Endodermal cell (in vitro differentiated cells): Measurements from ENCODE around the gene SCIN. TPM values are rescaled to one million over a fixed set of nuclear protein-coding genes. Genes with fewer than 3 reads are reported as not detected.
"Not testable (repeated sequence)": the region's sequence is repeated elsewhere in the genome, so short reads cannot be mapped to it uniquely, and the experiment has no call there.

Experiments
- DNase-seq: peaks from one replicate; pipeline ENCODE4 v3.0.0-alpha.2; 2017
- H3K27ac ChIP-seq: 2 replicates; pipeline ENCODE4 v1.5.1; 2013; ENCODE audit warnings: mild to moderate bottlenecking, low read depth, low read length, moderate library complexity
- H3K27me3 ChIP-seq: 2 replicates; pipeline ENCODE4 v1.6.1; 2013; ENCODE audit warnings: mild to moderate bottlenecking, low read length, moderate library complexity; ENCODE audit not compliant: insufficient read depth, control insufficient read depth, poor library complexity, severe bottlenecking
- H3K36me3 ChIP-seq: 2 replicates; pipeline ENCODE4 v1.7.0; 2013; ENCODE audit warnings: mild to moderate bottlenecking, low read length, moderate library complexity; ENCODE audit not compliant: control insufficient read depth, insufficient read depth
- H3K4me1 ChIP-seq: one replicate; pipeline ENCODE4 v1.7.0; 2013; ENCODE audit warnings: low read length; ENCODE audit not compliant: control insufficient read depth, insufficient read depth
- H3K4me3 ChIP-seq: 2 replicates; pipeline ENCODE4 v1.5.1; 2013; ENCODE audit warnings: mild to moderate bottlenecking, low read length, moderate library complexity
- H3K9ac ChIP-seq: 2 replicates; pipeline ENCODE4 v1.6.1; 2013; ENCODE audit warnings: mild to moderate bottlenecking, low read length, moderate library complexity; ENCODE audit not compliant: poor library complexity, severe bottlenecking; ENCODE audit errors: extremely low read depth
- H3K9me3 ChIP-seq: 2 replicates; pipeline ENCODE4 v1.6.1; 2013; ENCODE audit warnings: mild to moderate bottlenecking, low read length, moderate library complexity; ENCODE audit not compliant: control insufficient read depth
- H3K27ac Mint-ChIP-seq: 2 replicates; pipeline ENCODE4 v1.8.0; 2020; ENCODE audit warnings: mixed read lengths
- H3K27me3 Mint-ChIP-seq: 2 replicates; pipeline ENCODE4 v1.8.0; 2021; ENCODE audit warnings: mild to moderate bottlenecking, mixed read lengths; ENCODE audit not compliant: insufficient read depth
- H3K36me3 Mint-ChIP-seq: 2 replicates; pipeline ENCODE4 v1.8.0; 2020; ENCODE audit warnings: low read depth, mixed read lengths
- H3K4me1 Mint-ChIP-seq: 2 replicates; pipeline ENCODE4 v1.8.0; 2020; ENCODE audit warnings: mixed read lengths
- H3K4me3 Mint-ChIP-seq: 2 replicates; pipeline ENCODE4 v1.8.0; 2020; ENCODE audit warnings: mild to moderate bottlenecking, moderate library complexity, mixed read lengths
- H3K9me3 Mint-ChIP-seq: 2 replicates; pipeline ENCODE4 v1.8.0; 2020; ENCODE audit warnings: mild to moderate bottlenecking, mixed read lengths
- CTCF ChIP-seq: fragments of 200-600 bp; sonication (generic); conservative IDR thresholded peaks from 2 replicates; pipeline ENCODE4 v1.5.0; 2021; ENCODE audit warnings: antibody characterized with exemption, mild to moderate bottlenecking
- WGBS, 2 experiments: methylation state at CpG; one replicate each; pipeline versions ENCODE4 v1.1.5 to v1.1.7; 2013; ENCODE audit warnings: missing lambda C conversion rate in 2 of 2, mixed read lengths in 1 of 2; ENCODE audit not compliant: insufficient coverage in 1 of 2, insufficient read length in 1 of 2; 5-methylcytosine and 5-hydroxymethylcytosine counted together
- total RNA-seq, 2 donors: library from RNA; stranded (reverse); fragmentation: NEBNext Ultra II Directional in 1 of 2; extraction: Animal tissue kit (Norgen Biotek cat#: 25700) in 1 of 2; gene quantifications; 2 replicates in 1 of 2; 3 replicates in 1 of 2; pipeline ENCODE4 v1.2.1, GENCODE V29; 2021

The SCIN gene
- total RNA-seq, 2 donors from 2014 or later, result 0.15 TPM; not detected in 1

DNA sequence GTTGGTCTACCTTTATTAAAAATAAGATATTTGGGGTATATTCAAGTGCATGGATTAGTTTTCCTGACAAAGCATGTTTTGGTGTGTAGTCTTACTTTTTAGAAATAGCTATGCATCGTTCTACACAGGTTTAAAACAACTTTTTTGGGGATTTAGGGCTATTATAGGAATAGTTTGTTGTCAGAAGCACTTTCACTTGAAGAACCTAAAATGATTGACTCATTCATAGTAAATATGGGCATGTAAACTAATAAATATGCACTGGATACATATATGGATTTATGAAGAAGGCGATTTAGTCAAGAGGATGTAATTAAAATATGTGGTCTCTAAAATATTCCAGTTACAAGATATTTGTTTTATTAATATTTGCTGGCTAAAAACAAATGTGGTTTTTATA is 118.9 kb downstream of the SCIN start:
- H3K27ac Mint-ChIP-seq, result no peak overlapping the region
- WGBS, 2 experiments, result 50 to 53% methylated on average over 1 to 2 of the region's 2 CpGs
- H3K36me3 ChIP-seq, result no peaks in the 10 kb centered on the region
- no peak overlapping the region for H3K27ac ChIP-seq
- no peaks in the 10 kb centered on the region for H3K9me3 Mint-ChIP-seq
- H3K36me3 Mint-ChIP-seq, result peaks cover 5% of the 10 kb centered on the region
- peak overlapping the region; percentile 2 for H3K9ac ChIP-seq
- H3K27me3 ChIP-seq, result no peaks in the 10 kb centered on the region
- H3K4me3 ChIP-seq, result peak overlapping the region; percentile 94
- TF ChIP-seq CTCF, result no peak
- H3K4me3 Mint-ChIP-seq, result peak overlapping the region; percentile 76
- H3K27me3 Mint-ChIP-seq, result no peaks in the 10 kb centered on the region
- DNase-seq, result no peak
- H3K4me1 ChIP-seq, result peaks cover 2% of the 10 kb centered on the region
- no peaks in the 10 kb centered on the region for H3K9me3 ChIP-seq
- peaks cover 24% of the 10 kb centered on the region for H3K4me1 Mint-ChIP-seq

GRCh38 chr7:12690041-12690878 is 119.7 kb downstream of the SCIN start:
- DNase-seq, result no peak
- H3K9me3 Mint-ChIP-seq, result no peaks in the 10 kb centered on the region
- Histone ChIP-seq H3K27ac (no peak overlapping the region), H3K36me3 (no peaks in the 10 kb centered on the region), H3K9ac (peak overlapping the region; percentile 2), H3K27me3 (no peaks in the 10 kb centered on the region), H3K4me3 (peak overlapping the region; percentile 94), H3K4me1 (peaks cover 2% of the 10 kb centered on the region), H3K9me3 (no peaks in the 10 kb centered on the region)
- peaks cover 26% of the 10 kb centered on the region for H3K4me1 Mint-ChIP-seq
- peaks cover 5% of the 10 kb centered on the region for H3K36me3 Mint-ChIP-seq
- H3K4me3 Mint-ChIP-seq, result peak overlapping the region; percentile 76
- no peak overlapping the region for H3K27ac Mint-ChIP-seq
- no peaks in the 10 kb centered on the region for H3K27me3 Mint-ChIP-seq
- 100% methylated on average over 1 of the region's 1 CpG for WGBS, 2 experiments
- TF ChIP-seq CTCF, result no peak

DNA sequence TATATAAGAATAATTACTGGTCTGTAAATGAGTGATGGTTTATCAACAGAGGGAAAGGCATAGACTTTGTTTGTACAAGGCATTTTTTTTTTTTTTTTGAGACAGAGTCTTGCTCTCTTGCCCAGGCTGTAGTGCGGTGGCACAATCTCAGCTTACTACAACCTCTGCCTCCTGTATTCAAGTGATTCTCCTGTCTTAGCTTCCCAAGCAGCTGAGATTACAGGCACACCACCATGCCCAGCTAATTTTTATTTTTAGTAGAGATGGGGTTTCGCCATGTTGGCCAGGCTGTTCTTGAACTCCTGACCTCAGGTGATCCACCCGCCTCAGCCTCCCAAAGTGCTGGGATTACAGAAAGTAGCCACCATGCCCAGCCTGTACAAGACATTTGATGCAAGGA is 120.9 kb downstream of the SCIN start:
- 100% methylated on average over 2 to 3 of the region's 3 CpGs for WGBS, 2 experiments
- H3K9me3 ChIP-seq, H3K36me3 Mint-ChIP-seq, H3K4me3 ChIP-seq, DNase-seq, H3K27me3 Mint-ChIP-seq, H3K27ac ChIP-seq, H3K27me3 ChIP-seq, H3K9ac ChIP-seq, H3K9me3 Mint-ChIP-seq, H3K27ac Mint-ChIP-seq, H3K36me3 ChIP-seq, H3K4me1 ChIP-seq, H3K4me3 Mint-ChIP-seq: not testable (repeated sequence)
- peaks cover 20% of the 10 kb centered on the region for H3K4me1 Mint-ChIP-seq
